Measurements from ENCODE around the gene DBH.

DNA sequence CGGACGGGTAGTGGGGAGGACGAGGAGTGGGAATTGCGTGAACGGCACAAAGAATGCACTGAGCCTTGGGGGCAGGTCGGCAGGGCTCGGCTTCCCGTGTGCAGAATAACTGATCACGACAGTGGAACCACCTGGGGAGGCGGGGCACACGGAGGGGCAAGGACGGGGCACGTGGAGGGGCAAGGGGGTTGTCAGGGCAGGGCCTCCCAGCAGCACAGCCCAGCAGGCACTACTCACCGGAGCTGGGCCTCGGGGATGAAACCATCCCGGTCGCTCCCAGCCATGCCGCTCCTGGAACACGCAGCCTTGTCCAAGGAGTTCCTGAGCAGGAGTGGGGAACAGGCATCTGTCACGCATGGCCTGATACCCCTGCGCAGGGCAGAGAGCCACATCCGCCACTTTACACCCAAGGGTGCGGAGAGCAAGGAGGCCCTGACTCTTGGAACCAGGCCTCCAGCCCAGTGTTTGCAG is 68.6 kb downstream of the DBH start:
- TF ChIP-seq POLR2AphosphoS5 (IDR thresholded peaks at IDR 0.05; ENCODE audit: low read depth, low read length) (no peak), POLR2A (IDR thresholded peaks at IDR 0.05; ENCODE audit: low read depth, low read length) (no peak), TAF1 (IDR thresholded peaks at IDR 0.05; ENCODE audit: borderline replicate concordance, low read depth, low read length) (no peak)

All from GM12892 (cell line).